ENCODE results near the gene PDCD4.
"Not testable (repeated sequence)": the region's sequence is repeated elsewhere in the genome, so short reads cannot be mapped to it uniquely, and the experiment has no call there.

Gene PDCD4

DNA sequence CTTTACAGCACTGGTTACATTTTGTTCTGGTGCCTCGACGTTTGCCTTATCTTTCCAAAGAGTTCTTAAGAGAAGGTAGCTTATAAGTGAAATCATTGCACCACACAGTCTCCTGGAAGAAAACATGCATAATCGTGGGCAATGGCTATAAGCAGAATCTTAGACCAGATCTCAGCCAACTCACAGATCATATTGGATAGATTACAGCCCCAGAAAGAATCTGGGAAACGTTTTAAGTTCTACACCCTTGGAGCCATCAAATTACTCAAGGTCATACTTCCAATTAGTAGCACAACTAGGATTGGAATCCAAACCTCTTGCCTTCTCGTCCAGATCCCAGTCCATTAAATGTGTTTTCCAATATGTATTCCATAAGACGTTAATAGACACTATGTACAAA is 8.8 kb upstream of the PDCD4 start:
- DNase-seq: no peak

DNA sequence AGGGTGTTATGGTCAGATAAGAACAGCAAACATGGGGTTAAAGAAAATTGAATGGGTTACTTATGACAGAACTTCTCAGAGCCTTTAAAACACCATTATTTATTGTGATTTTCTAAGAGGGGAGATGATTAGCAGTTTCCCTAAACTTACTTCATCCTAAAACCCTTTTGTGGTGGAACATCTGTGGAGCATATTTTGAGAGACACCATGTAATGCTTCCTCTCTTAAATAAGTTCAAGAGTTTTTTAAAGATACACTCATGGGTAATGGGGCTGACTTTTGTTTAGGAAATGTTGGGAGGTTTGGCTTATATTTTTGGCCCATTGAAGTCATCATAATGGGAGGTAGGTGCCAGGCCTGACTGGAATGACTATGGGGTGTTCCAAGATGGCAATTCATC is 8.4 kb upstream of the PDCD4 start:
- DNase-seq: no peak

GRCh38 chr10:110863956-110864355 is 7.8 kb upstream of the PDCD4 start:
- no peak for DNase-seq

DNA sequence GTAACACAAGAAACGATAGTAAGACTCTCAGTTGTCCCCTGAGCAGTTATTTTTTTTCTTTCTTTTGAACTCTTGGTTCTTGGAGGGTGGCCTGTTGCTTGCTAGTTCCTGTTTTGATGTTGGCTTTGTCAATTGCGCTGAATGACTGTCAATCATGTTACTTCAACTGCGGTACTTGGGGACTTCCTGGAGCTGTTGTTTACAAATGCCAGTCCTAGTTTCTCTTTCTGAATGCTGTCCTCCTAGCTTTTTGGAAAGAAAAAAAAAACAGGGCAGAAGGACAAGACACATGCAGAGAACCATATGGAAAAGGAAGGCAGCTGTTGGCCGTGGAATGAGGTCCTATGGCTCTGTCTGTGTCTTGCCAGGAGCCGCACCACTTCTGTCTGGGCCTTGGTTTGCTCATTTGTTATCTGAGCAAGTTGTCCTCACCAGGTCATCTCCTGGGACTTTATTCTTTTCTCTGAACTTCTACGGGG is 7.0 kb upstream of the PDCD4 start:
- no peak for DNase-seq

GRCh38 chr10:110865186-110865808 is 6.4 kb upstream of the PDCD4 start:
- DNase-seq: no peak

DNA sequence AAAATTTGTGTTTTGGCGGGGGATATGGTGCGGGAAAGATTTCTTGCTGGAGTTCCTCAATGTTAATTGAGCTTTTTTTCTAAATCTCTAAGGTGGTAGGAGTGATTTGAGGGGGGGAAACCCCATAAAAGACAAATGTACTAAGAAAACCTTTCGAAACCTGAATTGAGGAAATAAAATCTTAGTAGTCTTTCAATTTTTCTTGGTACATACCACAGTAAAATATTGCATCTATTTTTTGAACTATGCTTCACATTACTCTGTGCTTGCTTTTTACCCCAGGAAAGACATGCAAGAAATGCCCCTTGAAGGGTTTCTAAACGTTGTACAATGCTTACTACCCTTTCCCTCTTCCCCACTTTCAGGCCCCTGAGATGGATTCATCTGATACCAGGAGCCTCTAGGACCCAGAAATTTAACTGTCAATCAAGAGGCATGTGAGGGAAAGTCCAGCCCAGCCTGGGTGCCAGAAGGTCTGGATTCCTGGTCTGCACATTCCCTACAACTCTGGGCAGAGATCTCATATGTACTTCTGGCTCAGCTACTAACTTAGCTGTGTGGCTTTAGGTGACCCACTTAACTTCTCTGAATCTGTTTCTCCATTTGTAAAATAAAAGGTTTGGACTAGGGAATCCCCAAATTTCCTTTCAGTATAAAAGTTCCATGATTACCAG is 5.8 kb upstream of the PDCD4 start:
- DNase-seq: no peak

GRCh38 chr10:110867011-110867806 is 4.5 kb upstream of the PDCD4 start:
- not testable (repeated sequence) for DNase-seq

DNA sequence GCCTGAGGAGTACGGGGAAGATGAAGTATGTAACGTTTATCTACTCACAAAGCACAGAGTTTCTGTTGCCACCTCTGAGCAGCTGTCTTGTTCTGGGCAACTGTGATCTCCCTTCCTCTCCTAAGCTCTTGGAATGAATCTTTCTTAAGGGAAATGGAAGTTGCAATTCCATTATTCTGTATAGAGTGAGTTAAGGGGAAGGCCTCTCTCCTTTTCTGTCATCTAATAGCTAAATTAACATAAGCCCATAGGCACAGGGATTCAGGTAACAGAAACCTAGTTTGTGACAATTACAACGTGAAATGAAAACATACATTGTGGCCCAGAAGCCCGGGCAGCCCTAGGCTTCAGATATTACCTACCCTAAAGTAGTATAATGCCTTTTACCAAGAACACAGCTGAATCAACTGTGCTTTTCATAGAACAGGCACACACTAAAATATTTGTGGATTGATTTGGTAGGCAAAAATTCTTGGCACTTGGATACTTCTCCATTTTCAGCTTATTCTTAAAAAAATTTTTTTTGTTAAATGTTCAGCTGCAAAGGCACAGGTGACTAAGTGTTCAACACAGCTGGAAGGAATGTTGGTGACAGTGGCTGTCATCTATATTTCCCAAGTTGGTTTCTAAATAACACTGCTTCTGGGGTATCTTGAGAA is 3.8 kb upstream of the PDCD4 start:
- no peak for DNase-seq

DNA sequence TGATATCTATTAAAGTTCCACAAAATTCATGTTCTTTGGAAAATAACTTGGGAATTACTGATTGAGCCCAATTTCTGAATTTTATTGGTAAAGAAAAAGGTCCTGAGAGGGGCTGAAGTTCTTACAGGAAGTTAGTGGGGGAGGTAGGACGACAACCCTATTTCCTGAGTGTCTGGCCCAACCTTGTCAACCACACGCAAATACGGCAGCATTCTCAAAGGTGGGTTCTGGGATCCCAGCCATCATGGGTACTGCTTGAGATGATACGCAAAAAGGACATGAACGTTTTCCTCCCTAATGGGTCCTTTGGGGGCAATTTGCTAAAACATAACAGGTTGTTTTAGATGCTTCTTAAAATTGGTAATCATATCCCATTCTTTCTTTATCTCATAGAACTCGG is 2.7 kb upstream of the PDCD4 start:
- DNase-seq: no peak

GRCh38 chr10:110870823-110871297 is 868 bp upstream of the PDCD4 start:
- no peak for DNase-seq

DNA sequence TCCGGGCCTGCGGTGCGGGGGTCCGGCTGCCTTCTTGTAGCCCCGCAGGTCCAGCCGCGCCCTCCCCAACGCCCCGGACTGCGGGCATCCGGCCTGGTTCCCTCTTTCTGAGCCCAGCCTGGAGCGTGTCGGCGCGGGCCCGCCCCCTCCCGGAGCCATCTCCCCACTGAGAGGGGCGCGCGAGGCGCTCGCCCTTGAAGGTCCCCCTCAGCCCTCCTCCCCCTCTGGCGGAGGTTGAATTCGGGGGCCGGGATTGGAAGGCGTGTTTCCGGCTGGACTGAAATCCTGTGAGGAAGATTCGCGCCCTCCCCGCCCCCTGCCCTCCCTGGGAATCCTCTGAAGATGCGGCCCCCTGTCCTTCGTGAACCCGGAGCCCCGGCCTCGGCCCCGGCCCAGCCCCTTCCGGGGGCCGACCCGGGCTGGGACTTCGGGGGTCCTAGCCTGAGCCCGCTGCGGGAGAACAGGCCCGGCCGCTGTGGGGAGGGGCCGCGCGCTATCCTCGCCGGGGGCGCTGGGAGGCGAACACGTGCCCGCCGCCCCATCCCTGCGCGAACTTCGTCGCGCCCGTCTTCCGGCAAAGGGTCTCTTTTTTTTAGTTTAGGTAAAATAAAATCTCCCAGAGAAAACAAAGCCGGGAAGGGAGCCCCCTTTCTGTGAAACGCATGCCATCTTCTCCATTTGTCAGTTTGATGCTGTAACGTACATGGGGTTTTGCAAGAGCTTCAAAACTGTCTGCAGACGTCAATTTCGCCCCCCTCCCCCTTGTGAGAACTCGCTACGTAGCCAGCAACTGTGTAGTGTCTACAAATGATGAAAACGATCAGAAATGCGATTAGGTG is 636 bp downstream of the PDCD4 start:
- peak; percentile 71 for DNase-seq

DNA sequence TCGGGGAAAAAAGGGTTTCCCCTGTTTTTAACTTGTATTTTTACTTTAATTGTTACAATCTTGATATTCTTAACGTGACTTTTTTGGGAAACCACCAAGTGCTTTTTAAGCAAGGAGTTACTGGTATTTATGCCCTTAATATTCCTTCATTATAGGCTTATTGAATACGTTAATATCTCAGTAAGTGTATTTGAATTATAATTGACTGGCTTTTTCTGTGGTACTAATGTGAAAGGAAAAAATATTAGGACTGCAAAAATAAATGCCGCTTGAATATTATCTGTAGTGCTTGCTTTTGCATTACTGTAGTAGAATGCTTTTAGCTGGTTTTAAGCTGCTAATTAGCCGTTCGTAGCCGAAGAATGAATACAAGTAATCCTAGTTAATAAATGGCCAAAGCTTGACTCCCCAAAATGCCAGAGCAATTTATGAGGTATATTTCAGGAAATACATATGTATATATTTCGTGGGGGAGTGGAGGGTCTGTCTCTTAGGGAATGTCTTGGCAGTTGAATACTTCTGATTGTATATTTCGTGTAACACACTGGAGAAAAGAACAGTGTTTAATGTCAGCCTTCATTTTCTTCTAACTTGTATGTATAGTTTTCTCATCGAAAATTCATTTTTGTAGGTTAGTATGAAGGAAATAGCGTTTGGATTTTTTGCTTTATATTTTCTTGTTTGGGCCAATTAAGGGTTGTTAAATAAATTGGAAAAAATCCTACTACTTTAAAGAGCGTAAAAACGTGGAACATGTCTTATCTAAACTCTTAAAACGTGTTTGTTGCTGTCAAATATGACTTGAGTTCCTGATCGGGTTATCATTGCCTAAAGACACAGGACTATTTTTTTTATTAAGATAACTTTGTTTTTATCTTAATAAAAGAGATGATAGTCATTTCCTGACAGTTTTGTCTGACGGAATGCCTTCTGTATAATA is 1.5 kb downstream of the PDCD4 start:
- peak; percentile 43 for DNase-seq

DNA sequence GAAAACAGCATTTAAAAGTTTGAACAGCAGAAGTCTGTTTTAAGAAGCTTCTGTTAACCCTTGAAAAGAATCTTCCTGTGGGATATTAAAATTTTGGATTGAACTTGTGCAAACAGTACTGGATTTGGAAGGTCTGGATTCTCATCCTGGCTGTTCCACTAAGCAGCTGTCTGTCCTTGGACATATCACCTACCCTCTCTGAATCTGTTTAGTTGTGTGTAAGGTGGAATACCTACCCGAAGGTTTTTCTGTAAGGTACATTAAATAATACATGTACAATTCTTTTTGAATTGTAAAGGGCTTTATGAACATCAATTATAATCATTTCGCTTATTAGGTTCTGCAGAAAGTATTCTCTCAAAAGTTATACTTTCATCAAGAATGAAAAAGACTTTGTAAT is 2.2 kb downstream of the PDCD4 start:
- DNase-seq: no peak

- no peak for DNase-seq
Observed at GRCh38 chr10:110876000-110876399, 4.3 kb downstream of the PDCD4 start.

DNA sequence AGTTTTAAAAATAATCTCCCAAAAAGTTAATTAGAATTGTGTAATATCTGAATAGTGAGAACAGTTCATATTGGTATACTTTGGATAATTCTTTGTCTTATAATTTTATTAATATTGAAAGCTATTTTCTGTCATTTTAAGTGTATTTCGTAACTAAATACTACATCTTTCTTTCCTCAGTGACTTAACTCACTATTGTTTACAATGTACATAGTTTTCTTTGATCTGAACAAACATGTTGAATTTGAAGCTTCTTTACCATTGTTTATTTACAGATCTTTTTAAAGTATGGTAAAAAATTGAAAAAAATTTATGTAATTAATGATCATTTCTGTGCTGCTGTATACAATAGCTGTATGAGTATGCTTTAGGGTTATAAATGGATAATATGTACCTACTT is 5.1 kb downstream of the PDCD4 start:
- no peak for DNase-seq

- no peak for DNase-seq
Observed at GRCh38 chr10:110880012-110880411, 8.3 kb downstream of the PDCD4 start.

- DNase-seq: no peak
Observed at GRCh38 chr10:110881247-110881646, 9.5 kb downstream of the PDCD4 start.

GRCh38 chr10:110881905-110882304 is 10.2 kb downstream of the PDCD4 start:
- no peak for DNase-seq

- no peak for DNase-seq
Observed at GRCh38 chr10:110883924-110884323, 12.2 kb downstream of the PDCD4 start.

DNA sequence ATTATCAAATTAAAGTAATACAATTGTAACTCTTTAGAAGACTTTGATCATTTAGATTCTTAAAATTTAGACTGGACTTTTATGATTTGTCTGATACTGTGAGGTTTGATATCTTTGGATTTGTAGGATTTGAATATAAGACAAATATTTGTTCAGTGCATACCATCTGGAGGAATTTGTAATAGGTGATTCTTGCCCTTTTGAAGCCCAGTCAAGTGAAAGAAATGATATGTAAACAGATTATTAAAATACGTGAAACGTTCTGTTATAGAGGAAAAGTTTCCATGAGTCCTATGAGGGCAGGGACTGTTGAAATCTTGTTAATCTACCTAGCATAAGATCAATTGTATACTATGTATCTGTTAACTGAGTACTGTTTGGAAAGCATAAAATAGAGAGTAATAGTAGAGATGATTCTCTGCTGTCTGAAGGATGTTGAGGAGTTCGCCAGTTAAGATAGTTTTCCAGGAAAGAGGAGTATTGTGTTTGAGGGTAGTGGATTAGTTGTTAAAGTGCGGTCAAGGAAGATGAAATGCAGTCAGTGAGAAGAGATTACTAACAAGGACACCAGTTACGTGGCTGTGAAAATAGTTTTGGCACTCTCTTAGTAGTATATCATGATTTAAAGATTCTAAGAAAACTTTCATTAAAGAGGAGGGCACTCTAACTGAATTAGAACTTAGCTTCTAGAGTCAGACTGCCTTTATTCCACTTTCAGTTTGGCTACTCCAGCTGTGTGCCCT is 14.4 kb downstream of the PDCD4 start:
- no peak for DNase-seq
